Osteocyte (in vitro differentiated cells): ENCODE results near the gene CSH1. TPM values are rescaled to one million over a fixed set of nuclear protein-coding genes. Genes with fewer than 3 reads are reported as not detected.
"Not testable (repeated sequence)": the region's sequence is repeated elsewhere in the genome, so short reads cannot be mapped to it uniquely, and the experiment has no call there.

Experiments used
- DNase-seq: peaks from one replicate; pipeline ENCODE4 v3.0.0; 2021; ENCODE audit warnings: mixed read lengths; ENCODE audit not compliant: unreplicated experiment; ENCODE audit errors: extremely low spot score
- H3K27ac Mint-ChIP-seq: one replicate; pipeline ENCODE4 v1.8.0; 2021; ENCODE audit warnings: mild to moderate bottlenecking, mixed read lengths; ENCODE audit not compliant: unreplicated experiment
- H3K27me3 Mint-ChIP-seq: one replicate; pipeline ENCODE4 v1.8.0; 2021; ENCODE audit warnings: mixed read lengths; ENCODE audit not compliant: unreplicated experiment
- H3K36me3 Mint-ChIP-seq: one replicate; pipeline ENCODE4 v1.8.0; 2021; ENCODE audit warnings: mixed read lengths; ENCODE audit not compliant: unreplicated experiment
- H3K4me1 Mint-ChIP-seq: one replicate; pipeline ENCODE4 v1.8.0; 2021; ENCODE audit warnings: mixed read lengths; ENCODE audit not compliant: unreplicated experiment
- H3K4me3 Mint-ChIP-seq: one replicate; pipeline ENCODE4 v1.8.0; 2021; ENCODE audit warnings: mild to moderate bottlenecking, moderate library complexity, mixed read lengths; ENCODE audit not compliant: unreplicated experiment
- H3K9me3 Mint-ChIP-seq: one replicate; pipeline ENCODE4 v1.8.0; 2021; ENCODE audit warnings: mixed read lengths; ENCODE audit not compliant: unreplicated experiment
- CTCF ChIP-seq: fragments of 200-600 bp; sonication (generic); IDR thresholded peaks from 2 replicates; pipeline ENCODE4 v1.5.0; 2021; ENCODE audit warnings: antibody characterized with exemption, mild to moderate bottlenecking, moderate library complexity
- total RNA-seq: library from RNA; stranded (reverse); gene quantifications from 2 replicates; pipeline ENCODE4 v1.2.1, GENCODE V29; 2021

The CSH1 gene
- total RNA-seq, 1 donor from 2014 or later, result not detected

DNA sequence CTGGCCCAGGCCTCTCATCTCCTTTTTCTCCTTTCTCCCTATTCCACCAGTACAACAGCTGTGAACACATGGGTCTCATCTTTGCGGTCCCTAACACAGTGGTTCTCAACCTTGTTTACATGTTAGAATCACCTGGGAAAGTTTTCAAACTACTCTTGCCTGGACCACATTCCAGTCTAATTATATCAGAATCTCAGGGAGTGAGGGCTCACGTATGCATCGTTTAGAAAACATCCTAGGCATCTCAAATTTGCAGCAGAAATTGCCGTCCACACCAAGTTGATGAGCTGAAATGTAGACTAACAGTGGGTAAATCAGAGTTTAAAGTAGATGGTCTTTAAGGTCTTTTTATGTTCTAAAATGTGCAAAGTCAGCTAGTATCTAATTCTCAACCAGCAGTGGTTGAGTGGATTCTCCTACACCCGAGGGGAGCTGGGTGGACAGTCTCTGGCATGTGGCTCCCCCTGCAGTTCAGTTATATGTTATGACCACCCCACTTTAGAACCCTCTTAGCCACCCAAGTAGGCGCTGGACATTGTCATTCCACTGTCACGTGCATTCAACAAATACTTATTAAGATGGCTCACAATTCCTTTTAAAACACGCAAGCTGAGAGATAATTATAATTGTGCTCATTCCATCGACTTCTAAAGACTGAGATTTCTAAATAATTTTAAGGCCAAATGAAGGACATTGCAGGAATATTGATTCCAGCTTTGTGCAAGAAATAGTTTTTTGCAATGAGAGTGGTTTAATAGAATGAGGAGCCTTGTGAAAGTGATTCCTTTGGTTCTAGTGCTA lies 26.7 kb downstream of the CSH1 start:
- TF ChIP-seq CTCF, result peak; percentile 24
- not testable (repeated sequence) for H3K4me3 Mint-ChIP-seq, H3K36me3 Mint-ChIP-seq, H3K27ac Mint-ChIP-seq, H3K9me3 Mint-ChIP-seq, DNase-seq, H3K4me1 Mint-ChIP-seq
- H3K27me3 Mint-ChIP-seq, result peaks cover 25% of the 10 kb centered on the region

GRCh38 chr17:63866625-63867024 lies 29.7 kb downstream of the CSH1 start:
- not testable (repeated sequence) for H3K4me1 Mint-ChIP-seq, H3K27ac Mint-ChIP-seq, H3K9me3 Mint-ChIP-seq, H3K36me3 Mint-ChIP-seq, H3K4me3 Mint-ChIP-seq, DNase-seq
- peaks cover 26% of the 10 kb centered on the region for H3K27me3 Mint-ChIP-seq

GRCh38 chr17:63859257-63859656 lies 37.1 kb downstream of the CSH1 start:
- Mint-ChIP-seq H3K36me3 (no peaks in the 10 kb centered on the region), H3K27ac (no peak overlapping the region), H3K9me3 (no peaks in the 10 kb centered on the region), H3K4me3 (no peak overlapping the region), H3K27me3 (peaks cover 46% of the 10 kb centered on the region), H3K4me1 (no peaks in the 10 kb centered on the region)
- no peak for TF ChIP-seq CTCF
- no peak for DNase-seq

DNA sequence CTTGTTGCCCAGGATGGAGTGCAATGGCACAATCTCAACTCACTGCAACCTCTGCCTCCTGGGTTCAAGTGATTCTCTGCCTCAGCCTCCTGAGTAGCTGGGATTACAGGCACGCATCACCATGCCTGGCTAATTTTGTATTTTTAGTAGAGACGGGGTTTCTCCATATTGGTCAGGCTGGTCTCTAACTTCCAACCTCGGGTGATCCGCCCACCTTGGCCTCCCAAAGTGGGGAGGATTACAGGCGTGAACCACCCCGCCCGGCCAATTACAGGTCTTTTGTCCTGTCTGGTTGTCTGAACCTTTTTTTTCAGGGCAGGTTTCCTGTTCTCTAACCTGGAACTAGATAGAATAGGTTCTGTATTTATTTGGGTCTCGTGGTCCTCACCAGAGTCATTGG lies 39.9 kb downstream of the CSH1 start:
- H3K27ac Mint-ChIP-seq, H3K4me3 Mint-ChIP-seq, H3K9me3 Mint-ChIP-seq, H3K36me3 Mint-ChIP-seq, DNase-seq, H3K4me1 Mint-ChIP-seq: not testable (repeated sequence)
- peaks cover 60% of the 10 kb centered on the region for H3K27me3 Mint-ChIP-seq

GRCh38 chr17:63855185-63855584 lies 41.2 kb downstream of the CSH1 start:
- no peak overlapping the region for H3K4me3 Mint-ChIP-seq
- TF ChIP-seq CTCF, result no peak
- no peaks in the 10 kb centered on the region for H3K9me3 Mint-ChIP-seq
- peaks cover 53% of the 10 kb centered on the region for H3K27me3 Mint-ChIP-seq
- no peaks in the 10 kb centered on the region for H3K36me3 Mint-ChIP-seq
- H3K27ac Mint-ChIP-seq, result no peak overlapping the region
- no peaks in the 10 kb centered on the region for H3K4me1 Mint-ChIP-seq
- no peak for DNase-seq

- H3K4me1 Mint-ChIP-seq, result no peaks in the 10 kb centered on the region
- no peak overlapping the region for H3K27ac Mint-ChIP-seq
- no peaks in the 10 kb centered on the region for H3K9me3 Mint-ChIP-seq
Observed at GRCh38 chr17:63854709-63855108, 41.7 kb downstream of the CSH1 start.

More at GRCh38 chr17:63854709-63855108, 41.7 kb downstream of the CSH1 start:
- DNase-seq, result no peak
- H3K4me3 Mint-ChIP-seq, result no peak overlapping the region
- no peaks in the 10 kb centered on the region for H3K36me3 Mint-ChIP-seq
- no peak for TF ChIP-seq CTCF
- peaks cover 48% of the 10 kb centered on the region for H3K27me3 Mint-ChIP-seq
